Measurements from ENCODE around the gene PCSK6.

GRCh38 chr15:101435761-101436160 is 53.7 kb downstream of the PCSK6 start:
- TF ChIP-seq CTCF (IDR thresholded peaks at IDR 0.05; ENCODE audit: insufficient read depth, low read length, poor library complexity, severe bottlenecking) (no peak), EZH2phosphoT487 (conservative IDR thresholded peaks at IDR 0.05; ENCODE audit: low read length) (no peak)
